PC-3 (cell line): ENCODE measurements around the gene ADCY2. TPM values are rescaled to one million over a fixed set of nuclear protein-coding genes. Genes with fewer than 3 reads are reported as not detected.

Source experiments
- ATAC-seq: fragments of 200-7000 bp; cut with Tn5 transposase; 2 replicates; pipeline ENCODE4 v1.9.1; 2020; ENCODE audit warnings: mild to moderate bottlenecking, moderate library complexity
- BruUV-seq: library from RNA; stranded (reverse); fragments of 400-500 nt; replicated peaks from 2 replicates; lab custom pipeline; 2021; lab: Mats Ljungman, UMichigan
- CTCF ChIA-PET: fragments of 300-600 bp; sonication (Branson Sonifier 250); formaldehyde crosslinking; loops from one replicate; lab custom pipeline; 2022; ENCODE audit warnings: antibody characterized with exemption; lab: Charles Lee
- POLR2A ChIA-PET: fragments of 300-600 bp; sonication (Branson Sonifier 250); formaldehyde crosslinking; loops from one replicate; lab custom pipeline; 2022; ENCODE audit warnings: antibody characterized with exemption; ENCODE audit not compliant: unreplicated experiment; lab: Charles Lee
- DNase-seq: peaks from one replicate; pipeline ENCODE4 v3.0.0-alpha.2; 2015
- H2AFZ ChIP-seq: fragments of 300-600 bp; sonication (generic); 2 replicates; pipeline ENCODE4 v1.6.0; 2016; ENCODE audit warnings: antibody characterized with exemption, low read length
- H3F3A ChIP-seq: fragments of 300-600 bp; sonication (generic); one replicate; pipeline ENCODE4 v1.6.0; 2017; ENCODE audit warnings: antibody characterized with exemption, low read length, control low read depth, mild to moderate bottlenecking; ENCODE audit not compliant: unreplicated experiment
- H3K27ac ChIP-seq: fragments of 300-600 bp; sonication (generic); 2 replicates; pipeline ENCODE4 v1.5.1; 2016; ENCODE audit warnings: mild to moderate bottlenecking, low read length
- H3K27me3 ChIP-seq: fragments of 300-600 bp; sonication (generic); 2 replicates; pipeline ENCODE4 v1.6.1; 2016; ENCODE audit warnings: low read length, mixed read lengths
- H3K36me3 ChIP-seq: fragments of 300-600 bp; sonication (generic); 2 replicates; pipeline ENCODE4 v1.6.1; 2016; ENCODE audit warnings: low read depth, mixed run types, low read length, mixed read lengths
- H3K4me1 ChIP-seq: fragments of 300-600 bp; sonication (generic); 2 replicates; pipeline ENCODE4 v1.5.1; 2016; ENCODE audit warnings: low read length; ENCODE audit not compliant: insufficient read depth
- H3K4me2 ChIP-seq: fragments of 300-600 bp; sonication (generic); 2 replicates; pipeline ENCODE4 v1.6.0; 2016; ENCODE audit warnings: low read length
- H3K4me3 ChIP-seq: fragments of 300-600 bp; sonication (generic); 2 replicates; pipeline ENCODE4 v1.5.1; 2016; ENCODE audit warnings: mild to moderate bottlenecking, low read length, mixed read lengths
- H3K79me2 ChIP-seq: fragments of 300-600 bp; sonication (generic); 2 replicates; pipeline ENCODE4 v1.6.1; 2017; ENCODE audit warnings: low read length, mixed read lengths
- H3K9ac ChIP-seq: fragments of 300-600 bp; sonication (generic); 2 replicates; pipeline ENCODE4 v1.6.0; 2016; ENCODE audit warnings: mild to moderate bottlenecking, low read length
- H3K9me2 ChIP-seq: fragments of 300-600 bp; sonication (generic); replicated peaks from 2 replicates; pipeline ENCODE4 v1.6.1; 2016; ENCODE audit warnings: mixed run types, low read length, mixed read lengths
- H3K9me3 ChIP-seq: fragments of 300-600 bp; sonication (generic); 2 replicates; pipeline ENCODE4 v1.6.1; 2016; ENCODE audit warnings: low read length, mixed read lengths
- H4K20me1 ChIP-seq: fragments of 300-600 bp; sonication (generic); 2 replicates; pipeline ENCODE4 v1.6.1; 2016; ENCODE audit warnings: low read length, mixed read lengths
- CTCF ChIP-seq: fragments of 300-600 bp; sonication (generic); conservative IDR thresholded peaks from 2 replicates; pipeline ENCODE4 v1.5.1; 2017; ENCODE audit warnings: antibody characterized with exemption, low read depth, mild to moderate bottlenecking, low read length
- EZH2 ChIP-seq: fragments of 300-600 bp; sonication (generic); IDR thresholded peaks from one replicate; pipeline ENCODE4 v1.6.1; 2017; ENCODE audit warnings: antibody characterized with exemption, mild to moderate bottlenecking, low read length; ENCODE audit not compliant: unreplicated experiment
- EZH2phosphoT487 ChIP-seq: fragments of 300-600 bp; sonication (generic); IDR thresholded peaks from 2 replicates; pipeline ENCODE4 v1.6.1; 2018; ENCODE audit warnings: mild to moderate bottlenecking, antibody characterized with exemption, low read length, borderline replicate concordance
- intact Hi-C: fragments of 100-400 bp; cut with micrococcal nuclease; formaldehyde crosslinking; loops from 2 replicates; pipeline ENCODE4 v1.9.0; 2023
- total RNA-seq: library from RNA; depleted of rRNA; stranded (reverse); fragments of >200 nt; gene quantifications from 2 replicates; pipeline ENCODE4 v1.2.3, GENCODE V29; 2014

Gene ADCY2
- total RNA-seq, 1 experiment from 2014 or later, result not detected

GRCh38 chr5:7855611-7856010, 459.7 kb downstream of the ADCY2 start:
- TF ChIP-seq CTCF (no peak), EZH2phosphoT487 (no peak), EZH2 (no peak)
- Histone ChIP-seq H3K4me1 (no peaks in the 10 kb centered on the region), H3K4me3 (no peak overlapping the region), H3K79me2 (no peaks in the 10 kb centered on the region), H3K27ac (no peak overlapping the region), H4K20me1 (no peaks in the 10 kb centered on the region), H3K9me2 (no peaks in the 10 kb centered on the region), H3F3A (no peaks in the 10 kb centered on the region), H3K27me3 (peaks cover 7% of the 10 kb centered on the region; the same call in 1 of the 2 replicates), H3K4me2 (no peak overlapping the region), H2AFZ (no peak overlapping the region), H3K9me3 (no peaks in the 10 kb centered on the region), H3K36me3 (peaks cover 15% of the 10 kb centered on the region), H3K9ac (no peak overlapping the region)
- no TSS peak for BruUV-seq
- DNase-seq (no peak), ATAC-seq (no peak)
- CTCF ChIA-PET, result no interaction called here
- intact Hi-C loops, result no loop called here
- POLR2A ChIA-PET, result no interaction called here

- H3K4me1 ChIP-seq, result no peaks in the 10 kb centered on the region
- peaks cover 25% of the 10 kb centered on the region for H3K36me3 ChIP-seq
- H3K9me3 ChIP-seq, result no peaks in the 10 kb centered on the region
- H4K20me1 ChIP-seq, result no peaks in the 10 kb centered on the region
- intact Hi-C loops, result no loop called here
- ChIA-PET POLR2A (no interaction called here), CTCF (no interaction called here)
- H3F3A ChIP-seq, result no peaks in the 10 kb centered on the region
- H3K27ac ChIP-seq, result no peak overlapping the region
- H3K27me3 ChIP-seq, result no peaks in the 10 kb centered on the region
- no TSS peak for BruUV-seq
- H3K4me3 ChIP-seq, result no peak overlapping the region
- DNase-seq (peak; percentile 41), ATAC-seq (no peak; the same call in 1 of the 2 replicates)
- TF ChIP-seq EZH2phosphoT487, result no peak
- no peak for TF ChIP-seq EZH2
- peak; percentile 65 for TF ChIP-seq CTCF
- H2AFZ ChIP-seq, result no peak overlapping the region
- H3K9ac ChIP-seq, result no peak overlapping the region
- H3K4me2 ChIP-seq, result no peak overlapping the region
- no peaks in the 10 kb centered on the region for H3K79me2 ChIP-seq
- no peaks in the 10 kb centered on the region for H3K9me2 ChIP-seq
Measured at GRCh38 chr5:7856855-7857254, 460.9 kb downstream of the ADCY2 start.

- intact Hi-C loops, result no loop called here
- ATAC-seq, result no peak
- no peak for TF ChIP-seq EZH2phosphoT487
- TF ChIP-seq EZH2, result no peak
- TF ChIP-seq CTCF, result no peak
- DNase-seq, result no peak
- peaks cover 30% of the 10 kb centered on the region for H3K36me3 ChIP-seq
- POLR2A ChIA-PET, result no interaction called here
- H3K4me2 ChIP-seq, result no peak overlapping the region
- BruUV-seq, result no TSS peak
- no peaks in the 10 kb centered on the region for H4K20me1 ChIP-seq
- CTCF ChIA-PET, result no interaction called here
- no peaks in the 10 kb centered on the region for H3K27me3 ChIP-seq
- no peak overlapping the region for H2AFZ ChIP-seq
- no peak overlapping the region for H3K9ac ChIP-seq
- H3F3A ChIP-seq, result no peaks in the 10 kb centered on the region
- H3K79me2 ChIP-seq, result no peaks in the 10 kb centered on the region
- no peaks in the 10 kb centered on the region for H3K4me1 ChIP-seq
- no peak overlapping the region for H3K4me3 ChIP-seq
- no peaks in the 10 kb centered on the region for H3K9me2 ChIP-seq
- no peaks in the 10 kb centered on the region for H3K9me3 ChIP-seq
- H3K27ac ChIP-seq, result no peak overlapping the region
Measured at GRCh38 chr5:7857361-7857760, 461.4 kb downstream of the ADCY2 start.
